Progenitor cell of endocrine pancreas (in vitro differentiated cells): ENCODE measurements around the gene C4orf33. TPM values are rescaled to one million over a fixed set of nuclear protein-coding genes. Genes with fewer than 3 reads are reported as not detected.

Source experiments
- DNase-seq: peaks from one replicate; pipeline ENCODE4 v3.0.0; 2021; ENCODE audit warnings: low spot score; ENCODE audit not compliant: unreplicated experiment
- H3K27ac Mint-ChIP-seq: 2 replicates; pipeline ENCODE4 v1.8.0; 2021; ENCODE audit warnings: mild to moderate bottlenecking, moderate library complexity, mixed read lengths
- H3K27me3 Mint-ChIP-seq: 2 replicates; pipeline ENCODE4 v1.8.0; 2021; ENCODE audit warnings: mixed read lengths
- H3K36me3 Mint-ChIP-seq: 2 replicates; pipeline ENCODE4 v1.8.0; 2022; ENCODE audit warnings: mixed read lengths; ENCODE audit not compliant: insufficient read depth
- H3K4me1 Mint-ChIP-seq: 2 replicates; pipeline ENCODE4 v1.8.0; 2021; ENCODE audit warnings: low read depth, mixed read lengths
- H3K4me3 Mint-ChIP-seq: 2 replicates; pipeline ENCODE4 v1.8.0; 2021; ENCODE audit warnings: low read depth, mild to moderate bottlenecking, moderate library complexity, mixed read lengths
- H3K9me3 Mint-ChIP-seq: 2 replicates; pipeline ENCODE4 v1.8.0; 2021; ENCODE audit warnings: low read depth, mixed read lengths
- total RNA-seq: library from RNA; stranded (reverse); gene quantifications from 2 replicates; pipeline ENCODE4 v1.2.1, GENCODE V29; 2021
- TF ChIP-seq, protein P1 (sequence below): fragments of 200-600 bp; sonication (generic); IDR thresholded peaks from one replicate; pipeline ENCODE4 v1.5.0; 2021; ENCODE audit warnings: antibody characterized with exemption, mild to moderate bottlenecking; ENCODE audit not compliant: unreplicated experiment

Gene C4orf33
- total RNA-seq, 1 donor from 2014 or later = 12.2 TPM

DNA sequence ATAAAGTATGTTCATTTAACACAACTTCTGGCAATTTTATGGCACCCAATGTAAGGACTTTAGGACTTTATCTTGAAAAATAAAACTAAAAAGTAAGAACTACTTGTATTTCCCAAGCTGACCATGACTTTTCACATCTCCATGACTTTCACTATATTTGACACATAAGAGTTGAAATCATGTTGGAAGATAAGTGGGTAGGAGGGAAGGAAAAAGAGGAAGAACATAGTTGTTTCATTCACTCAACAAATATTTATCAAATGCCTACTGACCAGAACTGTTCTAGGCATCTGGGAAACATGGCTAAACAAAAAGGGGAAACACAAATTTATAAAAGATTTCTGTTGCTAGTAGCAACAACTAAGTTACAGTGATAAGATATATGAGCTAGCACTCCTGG, 18.6 kb upstream of the C4orf33 start:
- Mint-ChIP-seq H3K27ac (no peak overlapping the region), H3K4me1 (no peaks in the 10 kb centered on the region), H3K36me3 (peaks cover 55% of the 10 kb centered on the region), H3K4me3 (no peak overlapping the region), H3K9me3 (peaks cover 30% of the 10 kb centered on the region), H3K27me3 (no peaks in the 10 kb centered on the region)
- TF ChIP-seq, protein P1, sequence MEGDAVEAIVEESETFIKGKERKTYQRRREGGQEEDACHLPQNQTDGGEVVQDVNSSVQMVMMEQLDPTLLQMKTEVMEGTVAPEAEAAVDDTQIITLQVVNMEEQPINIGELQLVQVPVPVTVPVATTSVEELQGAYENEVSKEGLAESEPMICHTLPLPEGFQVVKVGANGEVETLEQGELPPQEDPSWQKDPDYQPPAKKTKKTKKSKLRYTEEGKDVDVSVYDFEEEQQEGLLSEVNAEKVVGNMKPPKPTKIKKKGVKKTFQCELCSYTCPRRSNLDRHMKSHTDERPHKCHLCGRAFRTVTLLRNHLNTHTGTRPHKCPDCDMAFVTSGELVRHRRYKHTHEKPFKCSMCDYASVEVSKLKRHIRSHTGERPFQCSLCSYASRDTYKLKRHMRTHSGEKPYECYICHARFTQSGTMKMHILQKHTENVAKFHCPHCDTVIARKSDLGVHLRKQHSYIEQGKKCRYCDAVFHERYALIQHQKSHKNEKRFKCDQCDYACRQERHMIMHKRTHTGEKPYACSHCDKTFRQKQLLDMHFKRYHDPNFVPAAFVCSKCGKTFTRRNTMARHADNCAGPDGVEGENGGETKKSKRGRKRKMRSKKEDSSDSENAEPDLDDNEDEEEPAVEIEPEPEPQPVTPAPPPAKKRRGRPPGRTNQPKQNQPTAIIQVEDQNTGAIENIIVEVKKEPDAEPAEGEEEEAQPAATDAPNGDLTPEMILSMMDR = no peak
- no peak for DNase-seq

DNA sequence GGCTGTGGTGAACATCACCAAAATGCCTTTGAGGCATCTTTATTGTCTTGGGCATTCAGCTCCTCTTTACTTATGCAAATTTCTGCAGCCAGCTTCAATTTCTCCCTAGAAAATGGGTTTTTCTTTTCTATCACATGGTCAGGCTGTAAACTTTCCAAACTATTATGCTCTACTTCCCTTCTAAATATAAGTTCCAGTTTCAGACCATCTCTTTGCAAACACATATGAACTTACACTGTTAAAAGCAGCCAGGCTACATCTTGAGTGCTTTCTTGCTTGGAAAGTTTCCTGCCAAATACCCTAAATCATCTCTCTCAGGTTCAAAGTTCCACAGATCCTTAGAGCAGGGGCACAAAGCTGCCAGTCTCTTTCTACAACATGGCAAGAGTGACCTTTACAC, 15.8 kb upstream of the C4orf33 start:
- TF ChIP-seq, protein P1 = no peak
- Mint-ChIP-seq H3K27me3 (no peaks in the 10 kb centered on the region), H3K4me3 (no peak overlapping the region), H3K4me1 (no peaks in the 10 kb centered on the region), H3K27ac (no peak overlapping the region), H3K9me3 (peaks cover 25% of the 10 kb centered on the region), H3K36me3 (peaks cover 44% of the 10 kb centered on the region)
- DNase-seq = no peak

DNA sequence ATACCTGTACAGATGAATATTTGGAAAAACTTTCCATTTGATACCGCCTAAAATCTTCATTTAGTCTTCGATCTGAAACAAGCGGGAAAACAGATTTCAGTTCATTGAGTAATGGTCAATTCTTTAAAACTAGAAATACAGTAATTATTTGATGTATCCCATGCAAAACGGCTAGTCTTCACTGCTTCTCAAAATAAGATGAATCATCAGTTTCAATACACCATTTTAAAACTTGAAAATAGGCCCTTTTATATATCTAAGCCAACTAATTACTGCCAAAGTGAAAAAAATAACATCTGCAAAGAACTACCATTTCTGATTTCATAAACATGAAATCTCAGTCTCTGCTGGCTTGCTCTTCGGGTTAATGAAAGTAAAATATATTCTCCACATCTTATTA, 13.7 kb upstream of the C4orf33 start:
- Mint-ChIP-seq H3K36me3 (peaks cover 42% of the 10 kb centered on the region), H3K27me3 (no peaks in the 10 kb centered on the region), H3K9me3 (peaks cover 30% of the 10 kb centered on the region), H3K4me1 (no peaks in the 10 kb centered on the region), H3K4me3 (no peak overlapping the region), H3K27ac (no peak overlapping the region)
- no peak for DNase-seq
- TF ChIP-seq, protein P1 = no peak

DNA sequence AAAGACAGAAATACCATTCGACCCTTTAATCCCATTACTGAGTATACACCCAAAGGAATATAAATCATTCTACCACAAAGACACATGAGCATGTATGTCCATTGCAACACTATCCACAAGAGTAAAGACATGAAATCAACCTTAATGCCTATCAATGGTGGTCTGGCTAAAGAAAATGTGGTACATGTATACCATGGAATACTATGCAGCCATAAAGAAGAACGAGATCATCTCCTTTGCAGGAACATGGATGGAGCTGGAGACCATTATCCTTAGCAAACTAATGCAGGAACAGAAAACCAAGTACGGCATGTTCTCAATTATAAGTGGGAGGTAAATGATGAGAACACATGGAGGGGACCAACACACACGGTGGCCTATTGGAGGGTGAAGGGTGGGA, 10.5 kb upstream of the C4orf33 start:
- DNase-seq = no peak
- no peak overlapping the region for H3K4me3 Mint-ChIP-seq
- peaks cover 22% of the 10 kb centered on the region for H3K36me3 Mint-ChIP-seq
- TF ChIP-seq, protein P1 = no peak
- H3K4me1 Mint-ChIP-seq = no peaks in the 10 kb centered on the region
- no peaks in the 10 kb centered on the region for H3K27me3 Mint-ChIP-seq
- H3K27ac Mint-ChIP-seq = no peak overlapping the region
- peaks cover 19% of the 10 kb centered on the region for H3K9me3 Mint-ChIP-seq

DNA sequence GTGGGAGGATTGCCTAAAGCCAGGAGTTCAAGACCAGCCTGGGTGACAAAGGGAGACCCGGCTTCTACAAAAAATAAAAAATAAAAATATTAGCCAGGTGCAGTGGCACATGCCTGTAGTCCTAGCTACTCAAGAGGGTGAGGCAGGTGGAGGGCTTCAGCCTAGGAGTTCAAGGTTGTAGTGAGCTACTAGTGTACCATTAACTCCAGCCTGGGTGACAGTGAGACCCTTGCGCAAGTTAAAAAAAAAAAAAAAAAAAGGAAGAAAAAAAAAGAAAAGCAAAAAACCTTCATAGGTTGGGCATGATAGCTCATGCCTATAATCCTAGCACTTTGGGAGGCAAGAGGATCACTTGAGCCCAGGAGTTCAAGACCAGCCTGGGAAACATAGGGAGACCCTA, 8.4 kb upstream of the C4orf33 start:
- H3K9me3 Mint-ChIP-seq = peaks cover 11% of the 10 kb centered on the region

More for the DNA sequence above, 8.4 kb upstream of the C4orf33 start:
- H3K4me1 Mint-ChIP-seq = no peaks in the 10 kb centered on the region
- H3K27ac Mint-ChIP-seq = no peak overlapping the region
- peaks cover 12% of the 10 kb centered on the region for H3K36me3 Mint-ChIP-seq
- H3K27me3 Mint-ChIP-seq = no peaks in the 10 kb centered on the region
- H3K4me3 Mint-ChIP-seq = no peak overlapping the region
- no peak for DNase-seq
- TF ChIP-seq, protein P1 = no peak
